Measurements from ENCODE around the gene ADAMTS19. TPM values are rescaled to one million over a fixed set of nuclear protein-coding genes. Genes with fewer than 3 reads are reported as not detected.

Gene ADAMTS19
- total RNA-seq, 1 donor, result not detected

- Histone ChIP-seq H3K9me3 (ENCODE audit: low read depth, low read length) (no peaks in the 10 kb centered on the region), H3K27me3 (ENCODE audit: insufficient read depth, low read length) (no peaks in the 10 kb centered on the region), H3K4me1 (ENCODE audit: insufficient read depth, low read length) (no peaks in the 10 kb centered on the region), H3K4me3 (ENCODE audit: low read length) (no peak overlapping the region)
Observed at GRCh38 chr5:129656952-129657351, 196.9 kb downstream of the ADAMTS19 start.

DNA sequence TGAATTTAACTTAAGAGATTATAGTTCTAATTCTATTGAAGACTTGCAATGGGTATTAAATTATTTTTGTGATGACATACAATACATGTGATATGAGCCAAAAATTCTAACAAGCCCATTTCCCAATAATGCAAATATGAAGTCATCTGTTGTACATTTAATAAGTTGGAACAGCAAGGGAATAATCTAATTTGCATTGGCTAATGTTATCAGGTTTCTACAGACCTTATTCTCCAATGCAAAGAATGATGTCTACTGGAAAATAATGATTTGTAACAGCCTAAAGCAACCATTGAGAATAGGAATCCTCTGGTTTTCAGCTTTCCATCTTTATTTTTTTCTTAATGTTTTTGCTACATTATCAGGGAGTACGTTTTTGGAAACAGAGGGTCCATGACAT lies 198.7 kb downstream of the ADAMTS19 start:
- no peaks in the 10 kb centered on the region for H3K9me3 ChIP-seq (ENCODE audit: low read depth, low read length)
- no peak overlapping the region for H3K4me3 ChIP-seq (ENCODE audit: low read length)
- no peaks in the 10 kb centered on the region for H3K4me1 ChIP-seq (ENCODE audit: insufficient read depth, low read length)

GRCh38 chr5:129661366-129662035 lies 201.4 kb downstream of the ADAMTS19 start:
- Histone ChIP-seq H3K27me3 (ENCODE audit: insufficient read depth, low read length) (no peaks in the 10 kb centered on the region), H3K4me3 (ENCODE audit: low read length) (no peak overlapping the region), H3K9me3 (ENCODE audit: low read depth, low read length) (no peaks in the 10 kb centered on the region), H3K4me1 (ENCODE audit: insufficient read depth, low read length) (no peaks in the 10 kb centered on the region)

More for the DNA sequence above, 198.7 kb downstream of the ADAMTS19 start:
- H3K27me3 ChIP-seq (ENCODE audit: insufficient read depth, low read length), result no peaks in the 10 kb centered on the region

DNA sequence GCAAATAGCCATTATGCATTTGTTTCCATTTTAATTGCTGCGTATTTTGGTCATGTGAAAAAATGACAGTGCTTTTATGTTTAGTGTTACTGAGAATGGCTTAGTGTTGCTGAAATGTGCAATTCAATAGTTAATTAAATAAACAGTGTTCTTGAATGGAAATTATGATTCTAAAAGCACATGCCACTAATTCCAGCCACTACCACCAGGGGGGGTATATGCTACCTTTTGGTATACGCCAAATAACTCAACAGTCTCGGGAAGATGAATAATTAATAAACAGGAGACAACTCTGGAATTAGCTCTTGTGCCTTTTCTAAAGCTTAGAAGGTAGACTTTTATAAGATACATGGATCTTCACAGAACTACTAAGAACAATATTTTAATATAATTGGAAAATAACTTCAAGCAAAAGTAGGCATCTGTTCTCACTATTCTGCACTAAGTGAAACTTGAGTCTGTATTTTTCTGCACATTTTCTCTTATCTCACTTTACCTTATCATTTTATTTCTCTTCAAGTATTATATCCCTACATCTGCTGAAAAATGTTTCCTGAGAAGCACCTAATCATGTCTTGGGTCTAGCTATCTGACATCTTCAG lies 204.3 kb downstream of the ADAMTS19 start:
- Histone ChIP-seq H3K9me3 (ENCODE audit: low read depth, low read length) (no peaks in the 10 kb centered on the region), H3K4me1 (ENCODE audit: insufficient read depth, low read length) (no peaks in the 10 kb centered on the region), H3K27me3 (ENCODE audit: insufficient read depth, low read length) (no peaks in the 10 kb centered on the region), H3K4me3 (ENCODE audit: low read length) (no peak overlapping the region)

DNA sequence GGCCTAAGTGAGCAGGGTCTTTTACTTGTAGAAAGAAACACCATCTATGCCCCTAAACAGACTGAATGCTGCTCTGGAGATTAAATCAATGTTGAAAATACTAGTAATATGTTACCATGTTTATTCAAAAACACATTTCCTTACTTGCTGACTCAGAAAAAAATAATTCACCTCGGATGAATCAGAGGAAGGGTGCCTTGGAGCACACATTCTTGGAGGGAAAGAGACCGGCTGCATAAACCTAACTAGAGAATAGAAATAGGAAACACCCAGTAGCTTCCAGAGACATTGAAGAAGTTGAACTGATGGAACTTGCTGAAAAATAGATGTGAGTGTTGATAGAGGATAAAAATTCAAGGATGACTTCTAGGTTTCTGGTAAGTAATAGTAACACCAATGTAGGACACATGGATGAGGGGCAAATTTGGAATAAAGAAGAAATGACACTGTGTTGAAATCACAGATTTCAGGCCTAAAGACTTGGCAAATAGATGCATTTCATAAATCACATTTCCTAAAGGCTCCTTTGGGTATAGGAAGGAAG lies 210.9 kb downstream of the ADAMTS19 start:
- no peaks in the 10 kb centered on the region for H3K9me3 ChIP-seq (ENCODE audit: low read depth, low read length)
- H3K4me1 ChIP-seq (ENCODE audit: insufficient read depth, low read length), result no peaks in the 10 kb centered on the region
- H3K4me3 ChIP-seq (ENCODE audit: low read length), result no peak overlapping the region
- no peaks in the 10 kb centered on the region for H3K27me3 ChIP-seq (ENCODE audit: insufficient read depth, low read length)

DNA sequence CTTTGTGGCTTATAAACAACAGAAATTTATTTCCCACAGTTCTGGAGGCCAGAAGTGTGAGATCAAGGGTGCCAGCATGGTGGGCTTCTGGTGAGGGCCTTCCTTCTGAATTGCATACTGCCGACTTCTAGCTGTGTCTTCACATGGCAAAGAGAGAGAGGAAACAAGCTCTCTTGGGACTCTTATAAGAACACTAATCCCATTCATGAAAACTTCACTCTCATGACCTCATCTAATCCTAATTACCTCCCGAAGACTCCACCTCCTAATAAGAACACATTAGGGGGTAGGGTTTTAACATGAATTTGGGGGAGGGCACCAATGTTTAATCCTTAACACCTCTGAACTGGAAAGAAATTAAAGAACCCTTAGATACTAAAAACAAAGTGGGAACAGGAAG lies 211.9 kb downstream of the ADAMTS19 start:
- Histone ChIP-seq H3K27me3 (ENCODE audit: insufficient read depth, low read length) (no peaks in the 10 kb centered on the region), H3K4me1 (ENCODE audit: insufficient read depth, low read length) (no peaks in the 10 kb centered on the region), H3K4me3 (ENCODE audit: low read length) (no peak overlapping the region), H3K9me3 (ENCODE audit: low read depth, low read length) (no peaks in the 10 kb centered on the region)

DNA sequence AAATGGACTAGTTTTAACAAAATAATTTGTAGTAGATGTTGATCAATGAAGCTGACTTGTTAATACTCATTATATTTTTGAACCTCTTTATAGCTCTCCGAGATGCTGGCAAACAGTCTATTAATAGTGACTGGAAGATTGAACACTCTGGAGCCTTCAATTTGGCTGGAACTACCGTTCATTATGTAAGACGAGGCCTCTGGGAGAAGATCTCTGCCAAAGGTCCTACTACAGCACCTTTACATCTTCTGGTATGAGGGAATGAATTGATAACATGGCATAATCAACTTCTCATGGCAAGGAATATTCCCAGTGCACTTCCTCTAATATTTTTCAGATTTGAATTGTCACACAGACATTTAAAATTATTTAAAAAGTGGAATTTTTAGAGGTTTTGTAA lies 219.6 kb downstream of the ADAMTS19 start:
- H3K4me1 ChIP-seq (ENCODE audit: insufficient read depth, low read length), result no peaks in the 10 kb centered on the region
- H3K4me3 ChIP-seq (ENCODE audit: low read length), result no peak overlapping the region
- no peaks in the 10 kb centered on the region for H3K27me3 ChIP-seq (ENCODE audit: insufficient read depth, low read length)
- H3K9me3 ChIP-seq (ENCODE audit: low read depth, low read length), result no peaks in the 10 kb centered on the region

GRCh38 chr5:129687941-129688340 lies 227.8 kb downstream of the ADAMTS19 start:
- Histone ChIP-seq H3K4me1 (ENCODE audit: insufficient read depth, low read length) (no peaks in the 10 kb centered on the region), H3K9me3 (ENCODE audit: low read depth, low read length) (no peaks in the 10 kb centered on the region), H3K27me3 (ENCODE audit: insufficient read depth, low read length) (no peaks in the 10 kb centered on the region), H3K4me3 (ENCODE audit: low read length) (no peak overlapping the region)

DNA sequence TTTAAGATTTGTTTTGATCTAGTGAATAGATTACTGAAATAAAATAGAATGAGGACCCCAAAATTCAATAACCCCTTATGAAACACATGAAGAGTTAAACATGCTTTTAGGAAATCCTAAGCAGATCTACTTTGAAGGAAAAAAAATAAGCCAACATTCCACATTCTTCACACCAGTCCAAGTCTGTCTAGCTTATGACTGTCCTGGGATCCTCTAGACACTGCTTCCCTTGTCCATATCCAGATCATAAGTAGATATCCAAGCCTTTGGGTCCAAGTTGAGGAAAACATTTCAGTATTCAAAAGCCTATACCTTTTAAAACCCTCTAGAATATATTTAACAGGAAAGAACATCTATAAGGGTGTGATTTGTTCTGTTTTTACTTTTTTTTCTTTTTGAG lies 228.9 kb downstream of the ADAMTS19 start:
- Histone ChIP-seq H3K9me3 (ENCODE audit: low read depth, low read length) (no peaks in the 10 kb centered on the region), H3K4me3 (ENCODE audit: low read length) (no peak overlapping the region), H3K27me3 (ENCODE audit: insufficient read depth, low read length) (no peaks in the 10 kb centered on the region), H3K4me1 (ENCODE audit: insufficient read depth, low read length) (no peaks in the 10 kb centered on the region)

- no peaks in the 10 kb centered on the region for H3K4me1 ChIP-seq (ENCODE audit: insufficient read depth, low read length)
- H3K4me3 ChIP-seq (ENCODE audit: low read length), result no peak overlapping the region
- no peaks in the 10 kb centered on the region for H3K27me3 ChIP-seq (ENCODE audit: insufficient read depth, low read length)
- H3K9me3 ChIP-seq (ENCODE audit: low read depth, low read length), result no peaks in the 10 kb centered on the region
Observed at GRCh38 chr5:129691220-129691619, 231.1 kb downstream of the ADAMTS19 start.

- Histone ChIP-seq H3K27me3 (ENCODE audit: insufficient read depth, low read length) (no peaks in the 10 kb centered on the region), H3K4me1 (ENCODE audit: insufficient read depth, low read length) (no peaks in the 10 kb centered on the region), H3K4me3 (ENCODE audit: low read length) (no peak overlapping the region), H3K9me3 (ENCODE audit: low read depth, low read length) (no peaks in the 10 kb centered on the region)
Observed at GRCh38 chr5:129696636-129697035, 236.5 kb downstream of the ADAMTS19 start.

DNA sequence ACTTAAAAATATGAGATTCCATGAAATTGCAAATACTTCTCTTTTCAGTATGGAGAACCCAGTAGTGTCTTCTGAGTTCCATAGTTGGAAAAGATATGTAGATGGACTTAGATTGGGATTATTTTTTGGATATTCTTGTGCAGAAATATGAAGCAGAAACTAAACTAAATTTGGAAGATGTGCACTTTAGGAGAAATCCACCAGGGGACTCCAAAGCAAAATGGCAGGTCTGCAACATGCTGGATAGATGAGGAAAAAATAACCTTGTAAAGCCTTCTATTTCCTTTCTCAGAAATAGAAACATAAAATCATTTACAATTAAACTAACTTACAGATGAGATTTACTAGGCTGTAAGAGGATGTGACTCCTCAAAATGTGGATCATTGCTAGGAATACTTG lies 238.6 kb downstream of the ADAMTS19 start:
- Histone ChIP-seq H3K4me3 (ENCODE audit: low read length) (no peak overlapping the region), H3K9me3 (ENCODE audit: low read depth, low read length) (no peaks in the 10 kb centered on the region), H3K4me1 (ENCODE audit: insufficient read depth, low read length) (no peaks in the 10 kb centered on the region), H3K27me3 (ENCODE audit: insufficient read depth, low read length) (no peaks in the 10 kb centered on the region)

- Histone ChIP-seq H3K27me3 (ENCODE audit: insufficient read depth, low read length) (no peaks in the 10 kb centered on the region), H3K9me3 (ENCODE audit: low read depth, low read length) (no peaks in the 10 kb centered on the region), H3K4me1 (ENCODE audit: insufficient read depth, low read length) (no peaks in the 10 kb centered on the region), H3K4me3 (ENCODE audit: low read length) (no peak overlapping the region)
Observed at GRCh38 chr5:129716235-129716634, 256.1 kb downstream of the ADAMTS19 start.

DNA sequence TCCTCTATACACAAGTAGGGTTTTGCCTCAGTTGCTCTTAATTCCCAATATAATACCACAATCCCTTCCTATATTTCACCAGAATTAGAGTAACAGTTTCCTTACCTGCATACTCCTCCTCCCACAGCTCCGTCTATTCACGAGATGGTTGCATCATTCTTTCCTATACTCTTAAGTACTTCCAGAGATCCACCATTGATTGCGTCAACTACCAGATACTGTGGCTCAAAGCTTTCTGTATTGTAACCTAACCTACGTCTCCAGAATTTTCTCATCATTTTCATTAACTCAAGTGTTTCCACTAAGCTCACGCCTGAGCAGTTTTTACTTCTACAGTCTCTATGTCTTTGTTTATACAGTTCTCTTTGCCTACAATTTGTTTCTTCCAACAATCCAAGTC lies 256.6 kb downstream of the ADAMTS19 start:
- Histone ChIP-seq H3K4me1 (ENCODE audit: insufficient read depth, low read length) (no peaks in the 10 kb centered on the region), H3K4me3 (ENCODE audit: low read length) (no peak overlapping the region), H3K27me3 (ENCODE audit: insufficient read depth, low read length) (no peaks in the 10 kb centered on the region), H3K9me3 (ENCODE audit: low read depth, low read length) (no peaks in the 10 kb centered on the region)

DNA sequence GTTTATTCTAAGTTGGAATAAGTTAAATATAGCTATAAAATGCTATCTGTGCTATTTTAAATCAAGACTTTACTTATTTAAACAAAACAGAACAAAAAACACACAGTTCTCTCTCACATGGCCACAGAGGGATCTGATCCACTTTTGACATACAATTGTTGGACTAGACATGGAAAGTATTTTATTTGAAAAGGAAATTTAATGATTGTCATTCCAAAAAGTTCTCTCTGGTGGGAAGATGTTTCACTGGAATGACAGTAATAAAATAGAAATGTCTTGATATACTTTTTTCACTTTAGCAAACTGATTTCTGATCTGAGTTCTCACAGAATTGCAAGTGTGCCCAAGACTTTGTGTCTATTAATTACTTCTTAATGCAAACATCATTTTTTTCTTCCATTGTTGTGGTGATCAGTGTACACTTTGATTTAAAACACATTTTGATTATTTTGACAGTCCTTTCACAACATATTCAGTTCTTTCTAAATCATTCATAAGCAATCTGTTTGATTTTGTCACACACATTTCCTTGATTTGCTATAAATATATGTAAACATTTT lies 257.7 kb downstream of the ADAMTS19 start:
- Histone ChIP-seq H3K9me3 (ENCODE audit: low read depth, low read length) (no peaks in the 10 kb centered on the region), H3K4me1 (ENCODE audit: insufficient read depth, low read length) (no peaks in the 10 kb centered on the region), H3K27me3 (ENCODE audit: insufficient read depth, low read length) (no peaks in the 10 kb centered on the region)

More for the DNA sequence above, 257.7 kb downstream of the ADAMTS19 start:
- H3K4me3 ChIP-seq (ENCODE audit: low read length), result no peak overlapping the region
